K562 (cell line): ENCODE data around the gene SLC25A18. TPM values are rescaled to one million over a fixed set of nuclear protein-coding genes. Genes with fewer than 3 reads are reported as not detected.

ENCODE experiments used
- ATAC-seq: fragments of 200-7000 bp; cut with Tn5 transposase; 3 replicates; pipeline ENCODE4 v1.9.1; 2020; ENCODE audit warnings: moderate library complexity
- BruUV-seq: library from RNA; stranded (reverse); fragments of 400-500 nt; replicated peaks from 2 replicates; lab custom pipeline; 2021; lab: Mats Ljungman, UMichigan
- CTCF ChIA-PET: fragments of 300-600 bp; formaldehyde crosslinking; extraction: SDS; loops from one replicate; lab custom pipeline; 2021; ENCODE audit warnings: low intra/inter-chr PET ratio; lab: Yijun Ruan, JAX
- POLR2A ChIA-PET: fragments of 300-600, 350-650 bp; sonication (Branson Sonifier 250); formaldehyde crosslinking; extraction: SDS; loops from one replicate; lab custom pipeline; 2021; ENCODE audit warnings: antibody characterized with exemption, inconsistent platforms; lab: Yijun Ruan, JAX
- DNase-seq, 4 experiments: peaks; one replicate each; pipeline versions ENCODE4 v3.0.0 to v3.0.0-alpha.2; 2011 to 2018; ENCODE audit warnings: low spot score in 3 of 4, mixed read lengths in 3 of 4; ENCODE audit errors: extremely low read depth in 1 of 4
- FAIRE-seq: peaks from 2 replicates; lab custom pipeline; 2011; peaks lifted over from hg19 to GRCh38; lab: Jason Lieb, UNC
- H2AFZ ChIP-seq: 2 replicates; pipeline ENCODE4 v1.6.0; 2011; ENCODE audit warnings: low read depth, low read length, control low read depth, inconsistent platforms
- H3K27ac ChIP-seq: fragments of 200-600 bp; 3 replicates; pipeline ENCODE4 v1.8.0; 2011; ENCODE audit warnings: low read depth, mild to moderate bottlenecking, control low read depth, inconsistent platforms, low read length, moderate library complexity, mixed read lengths; ENCODE audit errors: extremely low read depth
- H3K27me3 ChIP-seq, 2 experiments: fragments of 300-600 bp in 1 of 2; 2 replicates in 1 of 2; 3 replicates in 1 of 2; pipeline versions ENCODE4 v1.6.0 to v1.8.0; 2011; ENCODE audit warnings: inconsistent platforms in 2 of 2, low read length in 2 of 2, mild to moderate bottlenecking in 1 of 2, mixed read lengths in 1 of 2, moderate library complexity in 1 of 2; ENCODE audit not compliant: control insufficient read depth in 2 of 2, insufficient read depth in 2 of 2
- H3K36me3 ChIP-seq: fragments of 300-600 bp; 3 replicates; pipeline ENCODE4 v1.8.0; 2011; ENCODE audit warnings: mild to moderate bottlenecking, low read length, inconsistent platforms; ENCODE audit not compliant: control insufficient read depth, insufficient read depth
- H3K4me1 ChIP-seq, 2 experiments: fragments of 200-600 bp in 1 of 2; replicated peaks in 1 of 2; 2 replicates in 1 of 2; 3 replicates in 1 of 2; pipeline versions ENCODE4 v1.5.1 to v1.8.0; 2011; ENCODE audit warnings: inconsistent platforms in 2 of 2, low read length in 2 of 2, mild to moderate bottlenecking in 1 of 2, mixed read lengths in 1 of 2, moderate library complexity in 1 of 2; ENCODE audit not compliant: control insufficient read depth in 2 of 2, insufficient read depth in 2 of 2
- H3K4me2 ChIP-seq: 2 replicates; pipeline ENCODE4 v1.6.1; 2011; ENCODE audit warnings: low read length, control low read depth, inconsistent platforms, mixed read lengths; ENCODE audit not compliant: insufficient read depth
- H3K4me3 ChIP-seq: fragments of 200-600 bp; sonication (generic), shearing (Covaris generic); 2 replicates; pipeline ENCODE4 v1.5.1; 2016; ENCODE audit warnings: control low read depth, inconsistent platforms
- H3K79me2 ChIP-seq: fragments of 200-600 bp; 3 replicates; pipeline ENCODE4 v1.8.0; 2011; ENCODE audit warnings: low read length, inconsistent platforms; ENCODE audit not compliant: control insufficient read depth, insufficient read depth
- H3K9ac ChIP-seq, 2 experiments: 2 replicates each; pipeline versions ENCODE4 v1.6.0 to v1.6.1; 2011; ENCODE audit warnings: low read depth in 2 of 2, low read length in 2 of 2, control low read depth in 1 of 2, inconsistent platforms in 1 of 2, mild to moderate bottlenecking in 1 of 2, mixed read lengths in 1 of 2; ENCODE audit not compliant: insufficient read depth in 1 of 2
- H3K9me1 ChIP-seq: one replicate; pipeline ENCODE4 v1.6.0; 2011; ENCODE audit warnings: inconsistent platforms, mild to moderate bottlenecking, low read length, moderate library complexity; ENCODE audit not compliant: control insufficient read depth, insufficient read depth
- H3K9me3 ChIP-seq: replicated peaks from 2 replicates; pipeline ENCODE4 v1.5.1; 2011; ENCODE audit warnings: low read depth, low read length, inconsistent platforms; ENCODE audit not compliant: control insufficient read depth, insufficient read depth
- H4K20me1 ChIP-seq: replicated peaks from 2 replicates; pipeline ENCODE4 v1.6.1; 2011; ENCODE audit warnings: low read length, inconsistent platforms, mixed read lengths; ENCODE audit not compliant: control insufficient read depth, insufficient read depth
- CBFA2T2 ChIP-seq: fragments of 450-650 bp; conservative IDR thresholded peaks from 2 replicates; pipeline ENCODE4 v1.6.1; 2017; ENCODE audit warnings: mild to moderate bottlenecking
- GATAD2B ChIP-seq: fragments of 450-650 bp; IDR thresholded peaks from 2 replicates; pipeline ENCODE4 v1.6.1; 2017; ENCODE audit warnings: mild to moderate bottlenecking, borderline replicate concordance
- HNRNPH1 ChIP-seq: fragments of 200-400 bp; formaldehyde crosslinking; optimal IDR thresholded peaks from 2 replicates; pipeline ENCODE3; 2017; ENCODE audit warnings: low read depth, mild to moderate bottlenecking, low read length, moderate library complexity
- MED1 ChIP-seq: sonication (generic); formaldehyde crosslinking; IDR thresholded peaks from 2 replicates; pipeline ENCODE4 v1.8.1; 2023; ENCODE audit warnings: missing genetic modification reagents, borderline replicate concordance
- STAT5A ChIP-seq: IDR thresholded peaks from 2 replicates; pipeline ENCODE4 v1.6.1; 2012; ENCODE audit warnings: low read length, inconsistent platforms, borderline replicate concordance
- ZNF282 ChIP-seq: sonication (generic); formaldehyde crosslinking; IDR thresholded peaks from 2 replicates; pipeline ENCODE4 v1.8.1; 2023; ENCODE audit warnings: missing genetic modification reagents
- ZNF76 ChIP-seq: fragments of 250-450 bp; sonication (Bioruptor Pico); IDR thresholded peaks from 2 replicates; pipeline ENCODE4 v1.4.0; 2020; ENCODE audit warnings: mild to moderate bottlenecking, moderate library complexity, borderline replicate concordance
- WGBS: fragments of 100-300 bp; shearing (Covaris generic); methylation state at CpG from one replicate; pipeline ENCODE4 v1.1.6; 2016; ENCODE audit warnings: low coverage, mixed read lengths; ENCODE audit not compliant: insufficient coverage; ENCODE audit errors: missing lambda C conversion rate; 5-methylcytosine and 5-hydroxymethylcytosine counted together
- in situ Hi-C: fragments of 300-500 bp; cut with MboI; formaldehyde crosslinking; loops from 4 replicates; pipeline ENCODE4 v1.15.0; 2018; ENCODE audit warnings: inconsistent platforms, mixed read lengths
- intact Hi-C: fragments of 100-400 bp; cut with micrococcal nuclease; formaldehyde crosslinking; loops from 2 replicates; pipeline ENCODE4 v1.14.2; 2022
- polyA plus RNA-seq, 8 experiments: library from polyadenylated mRNA; depleted of rRNA in 4 of 8; stranded (reverse) in 5 of 8; unstranded in 3 of 8; fragments of >200 nt; fragmentation: Nextera tagmentation in 2 of 8; fragmentation: Illumina TruSeq in 1 of 8; extraction: Ambion mirVana in 2 of 8; extraction: Trizol in 1 of 8; gene quantifications; 2 replicates each; pipeline versions ENCODE4 v1.2.1 to v1.2.3, GENCODE V29; 2011 to 2014; ENCODE audit warnings: inconsistent platforms in 1 of 8, missing spikeins in 1 of 8
- total RNA-seq, 7 experiments: library from RNA; depleted of rRNA in 6 of 7; stranded (reverse); fragments of >200 nt in 6 of 7; fragmentation: Illumina TruSeq in 2 of 7; extraction: Trizol in 2 of 7; gene quantifications; 2 replicates each; pipeline versions ENCODE4 v1.2.1 to v1.2.3, GENCODE V29; 2011 to 2021; ENCODE audit warnings: low replicate concordance in 1 of 7
- TF ChIP-seq, protein P1 (sequence below), 3 experiments: fragments of 200-800 bp in 1 of 3; sonication (Bioruptor generic) in 1 of 3; sonication (generic) in 1 of 3; formaldehyde crosslinking in 1 of 3; IDR thresholded peaks; 2 replicates each; pipeline versions ENCODE4 v1.6.1 to v1.8.0; 2016 to 2022; ENCODE audit warnings: mild to moderate bottlenecking in 2 of 3, missing compliant biosample characterization in 2 of 3, missing genetic modification characterization in 2 of 3, missing genetic modification reagents in 1 of 3
- TF ChIP-seq, protein P2 (sequence below): fragments of 200-800 bp; sonication (Bioruptor generic); IDR thresholded peaks from 2 replicates; pipeline ENCODE4 v1.6.1; 2016; ENCODE audit warnings: missing genetic modification characterization, missing compliant biosample characterization

The SLC25A18 gene
- total and polyA plus RNA-seq, 9 of the 15 experiments (the other 6 are each of a cell fraction or from before 2014, with no cell fraction given): 0.04 TPM; not detected in 8

DNA sequence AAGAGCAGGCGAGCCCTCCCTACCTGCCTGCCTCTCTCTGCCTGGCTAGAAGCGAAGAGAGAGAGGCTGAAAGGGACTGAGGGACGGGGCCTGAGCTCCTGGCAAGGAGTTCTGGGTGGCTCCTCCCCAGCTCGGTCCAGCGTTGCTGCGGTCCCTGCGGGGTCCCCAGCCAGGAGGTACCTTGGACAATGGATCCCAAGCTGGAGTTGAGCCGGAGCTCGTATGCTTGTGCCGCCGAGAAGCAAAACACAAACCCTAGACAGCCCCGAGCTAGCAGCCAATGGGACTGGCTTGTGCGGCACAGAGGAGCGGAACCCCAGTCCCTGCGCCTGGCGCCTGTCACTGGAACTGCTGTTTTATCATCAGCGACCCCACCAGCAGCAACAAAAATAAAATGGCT, 18.3 kb downstream of the SLC25A18 start:
- WGBS: 54% methylated on average over 17 of the region's 17 CpGs
- peaks cover 5 to 21% of the 10 kb centered on the region in 2 experiments; a peak in 4 of 5 replicates for H3K4me1 ChIP-seq
- H3K36me3 ChIP-seq: no peaks in the 10 kb centered on the region
- CTCF ChIA-PET: no interaction called here
- H2AFZ ChIP-seq: no peak overlapping the region
- ATAC-seq: no peak
- intact Hi-C loops: no loop called here
- H3K9me1 ChIP-seq: no peaks in the 10 kb centered on the region
- no peak overlapping the region for H3K4me2 ChIP-seq
- no peak for FAIRE-seq
- peaks cover 4 to 31% of the 10 kb centered on the region in 2 experiments; a peak in 3 of 5 replicates for H3K27me3 ChIP-seq
- no peak overlapping the region for H3K4me3 ChIP-seq
- BruUV-seq: no TSS peak
- DNase-seq: no peak
- H3K27ac ChIP-seq: no peak overlapping the region
- POLR2A ChIA-PET: interaction anchor here (0.7 to 3.3 kb wide), 5 partner anchors 8 to 467 kb away, joined by 3 to 15 read pairs (median 4); no protein-coding TSS in a partner anchor
- in situ Hi-C loops: no loop called here
- TF ChIP-seq MED1 (CRISPR knock-in tag) (no peak), ZNF282 (CRISPR knock-in tag) (no peak), CBFA2T2 (no peak)
- no peaks in the 10 kb centered on the region for H4K20me1 ChIP-seq
- no peaks in the 10 kb centered on the region for H3K79me2 ChIP-seq
- H3K9me3 ChIP-seq: no peaks in the 10 kb centered on the region
- peak overlapping the region in 1 of 2 experiments; percentile 74; a peak in 1 of 4 replicates for H3K9ac ChIP-seq

DNA sequence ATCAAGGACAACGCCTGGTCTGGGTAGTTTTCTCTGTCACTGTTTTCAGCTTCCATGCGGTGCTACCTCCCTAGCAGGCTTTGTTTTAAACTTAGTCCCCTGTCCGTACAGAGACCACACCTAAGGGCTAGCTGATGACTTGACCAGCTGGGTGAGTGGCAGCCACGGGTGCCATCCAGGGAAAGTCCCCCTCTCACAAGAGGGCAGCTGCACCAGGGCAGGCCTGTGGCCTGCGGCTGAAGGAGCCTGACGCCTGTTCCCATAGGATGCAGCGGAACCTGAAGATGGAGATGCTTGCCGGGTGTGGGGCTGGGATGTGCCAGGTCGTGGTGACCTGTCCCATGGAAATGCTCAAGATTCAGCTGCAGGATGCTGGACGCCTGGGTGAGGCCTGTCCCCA, 19.9 kb downstream of the SLC25A18 start:
- Histone ChIP-seq H3K4me2 (no peak overlapping the region), H3K79me2 (no peaks in the 10 kb centered on the region), H3K4me3 (no peak overlapping the region), H3K9ac (0 out of 4 replicates have a peak overlapping the region, but pooled peaks of 1 of the 2 experiments have one; percentile 28), H3K4me1 (peaks cover 4 to 21% of the 10 kb centered on the region in 2 experiments; a peak in 3 of 5 replicates), H3K27ac (no peak overlapping the region), H3K27me3 (peaks cover 4 to 31% of the 10 kb centered on the region in 2 experiments; a peak in 3 of 5 replicates), H4K20me1 (no peaks in the 10 kb centered on the region), H3K9me3 (no peaks in the 10 kb centered on the region), H2AFZ (no peak overlapping the region), H3K36me3 (no peaks in the 10 kb centered on the region), H3K9me1 (no peaks in the 10 kb centered on the region)
- intact Hi-C loops: no loop called here
- ChIA-PET CTCF (no interaction called here), POLR2A (interaction anchor here (0.5 to 1.5 kb wide), 4 partner anchors 8 to 40 kb away, joined by 3 to 6 read pairs (median 4); no protein-coding TSS in a partner anchor)
- in situ Hi-C loops: no loop called here
- no peak for FAIRE-seq
- ATAC-seq: no peak
- BruUV-seq: no TSS peak
- DNase-seq: no peak
- WGBS: 32% methylated on average over 10 of the region's 10 CpGs
- TF ChIP-seq, protein P1, sequence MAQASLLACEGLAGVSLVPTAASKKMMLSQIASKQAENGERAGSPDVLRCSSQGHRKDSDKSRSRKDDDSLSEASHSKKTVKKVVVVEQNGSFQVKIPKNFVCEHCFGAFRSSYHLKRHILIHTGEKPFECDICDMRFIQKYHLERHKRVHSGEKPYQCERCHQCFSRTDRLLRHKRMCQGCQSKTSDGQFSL (CRISPR knock-in tag; IDR thresholded peaks at IDR 0.05): no peak
- TF ChIP-seq, protein P1 (tag; IDR thresholded peaks at IDR 0.05): no peak
- TF ChIP-seq, protein P2, sequence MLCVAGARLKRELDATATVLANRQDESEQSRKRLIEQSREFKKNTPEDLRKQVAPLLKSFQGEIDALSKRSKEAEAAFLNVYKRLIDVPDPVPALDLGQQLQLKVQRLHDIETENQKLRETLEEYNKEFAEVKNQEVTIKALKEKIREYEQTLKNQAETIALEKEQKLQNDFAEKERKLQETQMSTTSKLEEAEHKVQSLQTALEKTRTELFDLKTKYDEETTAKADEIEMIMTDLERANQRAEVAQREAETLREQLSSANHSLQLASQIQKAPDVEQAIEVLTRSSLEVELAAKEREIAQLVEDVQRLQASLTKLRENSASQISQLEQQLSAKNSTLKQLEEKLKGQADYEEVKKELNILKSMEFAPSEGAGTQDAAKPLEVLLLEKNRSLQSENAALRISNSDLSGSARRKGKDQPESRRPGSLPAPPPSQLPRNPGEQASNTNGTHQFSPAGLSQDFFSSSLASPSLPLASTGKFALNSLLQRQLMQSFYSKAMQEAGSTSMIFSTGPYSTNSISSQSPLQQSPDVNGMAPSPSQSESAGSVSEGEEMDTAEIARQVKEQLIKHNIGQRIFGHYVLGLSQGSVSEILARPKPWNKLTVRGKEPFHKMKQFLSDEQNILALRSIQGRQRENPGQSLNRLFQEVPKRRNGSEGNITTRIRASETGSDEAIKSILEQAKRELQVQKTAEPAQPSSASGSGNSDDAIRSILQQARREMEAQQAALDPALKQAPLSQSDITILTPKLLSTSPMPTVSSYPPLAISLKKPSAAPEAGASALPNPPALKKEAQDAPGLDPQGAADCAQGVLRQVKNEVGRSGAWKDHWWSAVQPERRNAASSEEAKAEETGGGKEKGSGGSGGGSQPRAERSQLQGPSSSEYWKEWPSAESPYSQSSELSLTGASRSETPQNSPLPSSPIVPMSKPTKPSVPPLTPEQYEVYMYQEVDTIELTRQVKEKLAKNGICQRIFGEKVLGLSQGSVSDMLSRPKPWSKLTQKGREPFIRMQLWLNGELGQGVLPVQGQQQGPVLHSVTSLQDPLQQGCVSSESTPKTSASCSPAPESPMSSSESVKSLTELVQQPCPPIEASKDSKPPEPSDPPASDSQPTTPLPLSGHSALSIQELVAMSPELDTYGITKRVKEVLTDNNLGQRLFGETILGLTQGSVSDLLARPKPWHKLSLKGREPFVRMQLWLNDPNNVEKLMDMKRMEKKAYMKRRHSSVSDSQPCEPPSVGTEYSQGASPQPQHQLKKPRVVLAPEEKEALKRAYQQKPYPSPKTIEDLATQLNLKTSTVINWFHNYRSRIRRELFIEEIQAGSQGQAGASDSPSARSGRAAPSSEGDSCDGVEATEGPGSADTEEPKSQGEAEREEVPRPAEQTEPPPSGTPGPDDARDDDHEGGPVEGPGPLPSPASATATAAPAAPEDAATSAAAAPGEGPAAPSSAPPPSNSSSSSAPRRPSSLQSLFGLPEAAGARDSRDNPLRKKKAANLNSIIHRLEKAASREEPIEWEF (CRISPR knock-in tag): no peak
- TF ChIP-seq GATAD2B (no peak), HNRNPH1 (no peak), STAT5A (no peak), ZNF76 (CRISPR knock-in tag) (no peak)
